PC-3 (cell line): ENCODE measurements around the gene CASZ1.

Experiments used
- CTCF ChIP-seq: fragments of 300-600 bp; sonication (generic); conservative IDR thresholded peaks from 2 replicates; pipeline ENCODE4 v1.5.1; 2017; ENCODE audit warnings: antibody characterized with exemption, low read depth, mild to moderate bottlenecking, low read length
- EZH2 ChIP-seq: fragments of 300-600 bp; sonication (generic); IDR thresholded peaks from one replicate; pipeline ENCODE4 v1.6.1; 2017; ENCODE audit warnings: antibody characterized with exemption, mild to moderate bottlenecking, low read length; ENCODE audit not compliant: unreplicated experiment

GRCh38 chr1:10751160-10751559 lies 45.3 kb downstream of the CASZ1 start:
- TF ChIP-seq CTCF: no peak
- no peak for TF ChIP-seq EZH2
